ENCODE measurements around the gene KCNN4.

The KCNN4 gene

DNA sequence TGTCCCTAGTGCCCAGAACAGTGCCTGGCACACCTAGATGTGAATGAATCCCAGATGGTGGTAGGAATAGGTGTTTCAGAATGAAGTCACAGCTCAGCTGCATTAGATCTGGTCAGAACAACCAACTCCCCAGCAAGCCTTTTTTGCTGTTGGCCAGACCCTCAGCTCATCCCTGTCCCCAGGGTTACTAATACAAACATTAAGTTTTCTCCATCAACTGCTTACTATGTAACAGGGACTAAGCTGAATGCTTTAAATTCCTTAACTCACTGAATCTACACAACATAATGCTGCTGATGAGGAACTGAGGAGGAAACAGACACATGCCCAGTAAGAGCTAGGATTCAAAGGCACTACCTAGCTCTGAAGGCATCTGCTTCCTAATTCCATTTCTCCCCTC lies 44.8 kb downstream of the KCNN4 start:
- TF ChIP-seq, protein P1, sequence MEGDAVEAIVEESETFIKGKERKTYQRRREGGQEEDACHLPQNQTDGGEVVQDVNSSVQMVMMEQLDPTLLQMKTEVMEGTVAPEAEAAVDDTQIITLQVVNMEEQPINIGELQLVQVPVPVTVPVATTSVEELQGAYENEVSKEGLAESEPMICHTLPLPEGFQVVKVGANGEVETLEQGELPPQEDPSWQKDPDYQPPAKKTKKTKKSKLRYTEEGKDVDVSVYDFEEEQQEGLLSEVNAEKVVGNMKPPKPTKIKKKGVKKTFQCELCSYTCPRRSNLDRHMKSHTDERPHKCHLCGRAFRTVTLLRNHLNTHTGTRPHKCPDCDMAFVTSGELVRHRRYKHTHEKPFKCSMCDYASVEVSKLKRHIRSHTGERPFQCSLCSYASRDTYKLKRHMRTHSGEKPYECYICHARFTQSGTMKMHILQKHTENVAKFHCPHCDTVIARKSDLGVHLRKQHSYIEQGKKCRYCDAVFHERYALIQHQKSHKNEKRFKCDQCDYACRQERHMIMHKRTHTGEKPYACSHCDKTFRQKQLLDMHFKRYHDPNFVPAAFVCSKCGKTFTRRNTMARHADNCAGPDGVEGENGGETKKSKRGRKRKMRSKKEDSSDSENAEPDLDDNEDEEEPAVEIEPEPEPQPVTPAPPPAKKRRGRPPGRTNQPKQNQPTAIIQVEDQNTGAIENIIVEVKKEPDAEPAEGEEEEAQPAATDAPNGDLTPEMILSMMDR (conservative IDR thresholded peaks at IDR 0.05): no peak
- no peak overlapping the region for H3K27ac ChIP-seq

DNA sequence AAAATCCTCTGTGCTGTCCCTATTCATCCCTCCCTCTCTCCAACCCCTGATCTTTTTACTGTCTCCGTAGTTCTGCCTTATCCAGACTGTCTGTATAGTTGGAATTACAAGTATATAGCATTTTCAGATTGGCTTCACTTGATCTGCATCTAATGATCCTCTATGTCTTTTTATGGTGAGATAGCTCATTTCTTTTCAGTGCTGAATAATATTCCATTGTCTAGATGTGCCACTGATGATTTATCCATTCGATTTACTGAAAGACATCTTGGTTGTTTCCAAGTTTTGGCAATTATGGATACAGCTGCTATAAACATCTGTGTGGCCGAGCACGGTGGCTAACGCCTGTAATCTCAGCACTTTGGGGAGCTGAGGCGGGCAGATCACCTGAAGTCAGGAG lies 45.8 kb downstream of the KCNN4 start:
- TF ChIP-seq, protein P1 (conservative IDR thresholded peaks at IDR 0.05): no peak

GRCh38 chr19:43731846-43732245 lies 48.9 kb downstream of the KCNN4 start:
- H3K27ac ChIP-seq: no peak overlapping the region
- TF ChIP-seq, protein P1 (conservative IDR thresholded peaks at IDR 0.05): no peak

More for the DNA sequence above, 45.8 kb downstream of the KCNN4 start:
- H3K27ac ChIP-seq: no peak overlapping the region

- H3K27ac ChIP-seq: no peak overlapping the region
- TF ChIP-seq, protein P1 (conservative IDR thresholded peaks at IDR 0.05): no peak
Measured at GRCh38 chr19:43731346-43731745, 49.4 kb downstream of the KCNN4 start.

DNA sequence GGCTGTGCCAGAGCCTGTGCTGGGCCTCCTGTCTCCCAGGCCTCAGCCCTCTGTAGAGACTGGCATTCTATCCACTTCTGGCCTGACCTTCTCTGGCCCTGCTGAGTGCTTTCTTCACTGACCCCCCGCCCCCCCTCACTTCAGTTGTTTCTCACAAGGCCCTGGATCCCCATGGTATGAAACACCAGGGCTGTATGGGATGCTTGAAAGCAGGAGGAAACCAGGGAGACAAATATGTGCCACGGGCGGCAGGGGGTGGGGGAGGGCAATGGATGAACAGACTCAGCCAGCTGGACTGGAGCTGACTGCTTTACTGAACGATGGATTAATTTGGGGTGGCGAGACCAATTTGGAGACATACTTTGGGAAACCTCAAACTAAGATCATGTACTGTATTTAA lies 50.9 kb downstream of the KCNN4 start:
- TF ChIP-seq, protein P1 (conservative IDR thresholded peaks at IDR 0.05): no peak
- H3K27ac ChIP-seq: no peak overlapping the region

DNA sequence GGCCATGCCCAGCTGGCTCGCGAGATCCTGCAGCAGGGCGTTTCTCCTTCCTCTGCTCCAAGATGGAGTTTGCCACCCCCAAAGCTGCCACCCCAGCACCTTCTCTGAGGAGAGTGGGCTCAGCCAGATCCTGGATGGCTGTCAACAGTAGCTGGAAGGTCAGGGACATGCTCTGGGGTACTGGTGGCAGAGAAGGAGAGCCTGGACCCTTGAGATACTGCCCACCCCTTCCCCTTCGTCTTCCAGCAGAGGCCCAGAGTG lies 53.2 kb downstream of the KCNN4 start:
- H3K27ac ChIP-seq: no peak overlapping the region
- TF ChIP-seq, protein P1 (conservative IDR thresholded peaks at IDR 0.05): no peak

- H3K27ac ChIP-seq: no peak overlapping the region
- TF ChIP-seq, protein P1 (conservative IDR thresholded peaks at IDR 0.05): no peak
Measured at GRCh38 chr19:43726736-43727592, 53.8 kb downstream of the KCNN4 start.
